ENCODE measurements around the gene ARSA.

GRCh38 chr22:50630376-50630775 lies 2.4 kb upstream of the ARSA start:
- TF ChIP-seq CTCF (IDR thresholded peaks at IDR 0.05) (no peak), POLR2AphosphoS5 (IDR thresholded peaks at IDR 0.05) (no peak), POLR2A (IDR thresholded peaks at IDR 0.05) (no peak)

Data from prostate gland (tissue), 2 donors.